Measurements from ENCODE around the gene MDFI. TPM values are rescaled to one million over a fixed set of nuclear protein-coding genes. Genes with fewer than 3 reads are reported as not detected.

The MDFI gene
- total and polyA plus RNA-seq, 9 of the 15 experiments (the other 6 are each of a cell fraction or from before 2014, with no cell fraction given) = not detected

GRCh38 chr6:41654698-41655151 lies 16.5 kb downstream of the MDFI start:
- H3K4me1 ChIP-seq (replicated peaks in 1 of 2; ENCODE audit: control insufficient read depth in 2 of 2, insufficient read depth in 2 of 2, low read length in 2 of 2) = peaks cover 0 to 13% of the 10 kb centered on the region in 2 experiments; a peak in 1 of 5 replicates
- no peak overlapping the region for H3K4me2 ChIP-seq (ENCODE audit: insufficient read depth, low read length)
- intact Hi-C loops (cut with micrococcal nuclease) = no loop called here
- no peak for DNase-seq (ENCODE audit: extremely low read depth in 1 of 4, low spot score in 3 of 4)
- H3K79me2 ChIP-seq (ENCODE audit: control insufficient read depth, insufficient read depth, low read length) = no peaks in the 10 kb centered on the region
- H3K9me1 ChIP-seq (ENCODE audit: control insufficient read depth, insufficient read depth, low read length) = no peaks in the 10 kb centered on the region
- H3K27me3 ChIP-seq (ENCODE audit: control insufficient read depth in 2 of 2, insufficient read depth in 2 of 2, low read length in 2 of 2) = peaks cover 63 to 80% of the 10 kb centered on the region in 2 experiments
- ChIA-PET CTCF (ENCODE audit: low intra/inter-chr PET ratio) (interaction anchor here (0.6 kb wide), 1 partner anchor 115 kb away, joined by 3 read pairs; no protein-coding TSS in a partner anchor), POLR2A (interaction anchor here (0.5 to 0.6 kb wide), 3 partner anchors 11 to 294 kb away, joined by 3 to 4 read pairs (median 3); no protein-coding TSS in a partner anchor)
- H3K9me3 ChIP-seq (replicated peaks; ENCODE audit: control insufficient read depth, insufficient read depth, low read depth, low read length) = no peaks in the 10 kb centered on the region
- 0% methylated on average over 8 of the region's 8 CpGs for whole genome bisulfite sequencing (ENCODE audit: insufficient coverage, low coverage, missing lambda C conversion rate)
- BruUV-seq (replicated peaks) = no TSS peak
- FAIRE-seq = no peak
- H2AFZ ChIP-seq (ENCODE audit: low read depth, low read length) = no peak overlapping the region
- no peak overlapping the region for H3K27ac ChIP-seq (ENCODE audit: extremely low read depth, low read depth, low read length)
- H4K20me1 ChIP-seq (replicated peaks; ENCODE audit: control insufficient read depth, insufficient read depth, low read length) = peaks cover 16% of the 10 kb centered on the region; the same call in 1 of the 2 replicates
- H3K9ac ChIP-seq (ENCODE audit: insufficient read depth in 1 of 2, low read depth in 2 of 2, low read length in 2 of 2) = no peak overlapping the region
- in situ Hi-C loops (cut with MboI) = no loop called here
- no peak overlapping the region for H3K4me3 ChIP-seq
- TF ChIP-seq ZBTB7A (IDR thresholded peaks at IDR 0.05; ENCODE audit: borderline replicate concordance, control insufficient read depth, low read depth, low read length) (no peak), CREBBP (IDR thresholded peaks at IDR 0.05; ENCODE audit: low read depth, low read length) (no peak), MXI1 (IDR thresholded peaks at IDR 0.05; ENCODE audit: low read depth, low read length) (no peak), NUFIP1 (IDR thresholded peaks at IDR 0.05; ENCODE audit: partially characterized antibody) (no peak), ZFP30 (CRISPR knock-in tag; IDR thresholded peaks at IDR 0.05; ENCODE audit: borderline replicate concordance) (no peak), XRCC3 (IDR thresholded peaks at IDR 0.05) (no peak), RFX1 (IDR thresholded peaks at IDR 0.05) (no peak), BRCA1 (IDR thresholded peaks at IDR 0.05) (no peak), BRCA1 (CRISPR knock-in tag; IDR thresholded peaks at IDR 0.05) (no peak)
- H3K36me3 ChIP-seq (ENCODE audit: control insufficient read depth, insufficient read depth, low read length) = no peaks in the 10 kb centered on the region
- ATAC-seq = no peak
